Caco-2 (cell line): ENCODE measurements around the gene UCKL1. TPM values are rescaled to one million over a fixed set of nuclear protein-coding genes. Genes with fewer than 3 reads are reported as not detected.

ENCODE experiments used
- BruUV-seq: library from RNA; stranded (reverse); fragments of 400-500 nt; replicated peaks from 2 replicates; lab custom pipeline; 2021; lab: Mats Ljungman, UMichigan
- CTCF ChIA-PET: fragments of 300-600 bp; sonication (Branson Sonifier 250); formaldehyde crosslinking; loops from one replicate; lab custom pipeline; 2022; ENCODE audit warnings: antibody characterized with exemption; lab: Charles Lee
- POLR2A ChIA-PET: fragments of 300-600 bp; sonication (Branson Sonifier 250); formaldehyde crosslinking; loops from one replicate; lab custom pipeline; 2022; ENCODE audit warnings: antibody characterized with exemption; lab: Charles Lee
- DNase-seq, 2 experiments: peaks; one replicate each; pipeline versions ENCODE4 v3.0.0 to v3.0.0-alpha.2; 2020 to 2022
- H3K27me3 ChIP-seq: replicated peaks from 2 replicates; pipeline ENCODE4 v1.6.0; 2011; ENCODE audit warnings: low read length; ENCODE audit not compliant: control insufficient read depth, insufficient read depth
- H3K36me3 ChIP-seq: 2 replicates; pipeline ENCODE4 v1.5.1; 2011; ENCODE audit warnings: low read length; ENCODE audit not compliant: control insufficient read depth, insufficient read depth
- H3K4me1 ChIP-seq: fragments of 250-450 bp; sonication (Bioruptor Pico); 2 replicates; pipeline ENCODE4 v1.5.1; 2020; ENCODE audit warnings: mild to moderate bottlenecking
- H3K4me3 ChIP-seq: 2 replicates; pipeline ENCODE4 v1.5.1; 2011; ENCODE audit warnings: low read depth, mild to moderate bottlenecking, control low read depth, low read length
- H3K9me3 ChIP-seq: fragments of 250-450 bp; sonication (Bioruptor Pico); 2 replicates; pipeline ENCODE4 v1.5.1; 2020; ENCODE audit warnings: mild to moderate bottlenecking, moderate library complexity
- H3K27ac Mint-ChIP-seq: one replicate; pipeline ENCODE4 v1.8.0; 2022; ENCODE audit warnings: mixed read lengths; ENCODE audit not compliant: unreplicated experiment
- H3K27me3 Mint-ChIP-seq: one replicate; pipeline ENCODE4 v1.8.0; 2022; ENCODE audit warnings: mixed read lengths; ENCODE audit not compliant: insufficient read depth, unreplicated experiment
- H3K36me3 Mint-ChIP-seq: one replicate; pipeline ENCODE4 v1.8.0; 2022; ENCODE audit warnings: mild to moderate bottlenecking, mixed read lengths; ENCODE audit not compliant: insufficient read depth, unreplicated experiment
- H3K4me1 Mint-ChIP-seq: one replicate; pipeline ENCODE4 v1.8.0; 2022; ENCODE audit warnings: low read depth, mixed read lengths; ENCODE audit not compliant: unreplicated experiment
- H3K4me3 Mint-ChIP-seq: one replicate; pipeline ENCODE4 v1.8.0; 2022; ENCODE audit warnings: mild to moderate bottlenecking, moderate library complexity, mixed read lengths; ENCODE audit not compliant: unreplicated experiment
- H3K9me3 Mint-ChIP-seq: one replicate; pipeline ENCODE4 v1.8.0; 2022; ENCODE audit warnings: mixed read lengths; ENCODE audit not compliant: unreplicated experiment
- intact Hi-C: fragments of 100-400 bp; cut with micrococcal nuclease; formaldehyde crosslinking; loops from one replicate; pipeline ENCODE4 v1.10.0; 2022; ENCODE audit not compliant: unreplicated experiment
- total RNA-seq: library from RNA; stranded (reverse); gene quantifications from 2 replicates; pipeline ENCODE4 v1.2.3, GENCODE V29; 2022
- TF ChIP-seq, protein P1 (sequence below), 2 experiments: fragments of 200-600 bp in 1 of 2; IDR thresholded peaks; 1 replicate in 1 of 2; 2 replicates in 1 of 2; pipeline versions ENCODE4 v1.5.1 to v1.8.0; 2011 to 2022; ENCODE audit warnings: antibody characterized with exemption in 1 of 2, control low read depth in 1 of 2, inconsistent platforms in 1 of 2, low read depth in 1 of 2, low read length in 1 of 2, mild to moderate bottlenecking in 1 of 2, moderate library complexity in 1 of 2; ENCODE audit not compliant: insufficient read depth in 1 of 2, severe bottlenecking in 1 of 2, unreplicated experiment in 1 of 2

UCKL1 gene
- total RNA-seq, 1 experiment from 2014 or later = 101 TPM

GRCh38 chr20:63944078-63944941 is 11.9 kb downstream of the UCKL1 start:
- no peak overlapping the region for H3K4me3 Mint-ChIP-seq
- CTCF ChIA-PET = interaction anchor here (1.2 kb wide), 1 partner anchor 10 kb away, joined by 3 read pairs; no protein-coding TSS in a partner anchor

GRCh38 chr20:63943808-63944077 is 12.5 kb downstream of the UCKL1 start:
- no peak for DNase-seq
- H3K27me3 ChIP-seq = no peaks in the 10 kb centered on the region
- TF ChIP-seq, protein P1, sequence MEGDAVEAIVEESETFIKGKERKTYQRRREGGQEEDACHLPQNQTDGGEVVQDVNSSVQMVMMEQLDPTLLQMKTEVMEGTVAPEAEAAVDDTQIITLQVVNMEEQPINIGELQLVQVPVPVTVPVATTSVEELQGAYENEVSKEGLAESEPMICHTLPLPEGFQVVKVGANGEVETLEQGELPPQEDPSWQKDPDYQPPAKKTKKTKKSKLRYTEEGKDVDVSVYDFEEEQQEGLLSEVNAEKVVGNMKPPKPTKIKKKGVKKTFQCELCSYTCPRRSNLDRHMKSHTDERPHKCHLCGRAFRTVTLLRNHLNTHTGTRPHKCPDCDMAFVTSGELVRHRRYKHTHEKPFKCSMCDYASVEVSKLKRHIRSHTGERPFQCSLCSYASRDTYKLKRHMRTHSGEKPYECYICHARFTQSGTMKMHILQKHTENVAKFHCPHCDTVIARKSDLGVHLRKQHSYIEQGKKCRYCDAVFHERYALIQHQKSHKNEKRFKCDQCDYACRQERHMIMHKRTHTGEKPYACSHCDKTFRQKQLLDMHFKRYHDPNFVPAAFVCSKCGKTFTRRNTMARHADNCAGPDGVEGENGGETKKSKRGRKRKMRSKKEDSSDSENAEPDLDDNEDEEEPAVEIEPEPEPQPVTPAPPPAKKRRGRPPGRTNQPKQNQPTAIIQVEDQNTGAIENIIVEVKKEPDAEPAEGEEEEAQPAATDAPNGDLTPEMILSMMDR (IDR thresholded peaks at IDR 0.05; ENCODE audit: insufficient read depth in 1 of 2, low read depth in 1 of 2, low read length in 1 of 2, severe bottlenecking in 1 of 2, unreplicated experiment in 1 of 2) = no peak
- Mint-ChIP-seq H3K27ac (peak overlapping the region; percentile 79), H3K27me3 (peaks cover 3% of the 10 kb centered on the region), H3K4me3 (no peak overlapping the region), H3K9me3 (no peaks in the 10 kb centered on the region), H3K4me1 (peaks cover 25% of the 10 kb centered on the region), H3K36me3 (peaks cover 97% of the 10 kb centered on the region)
- POLR2A ChIA-PET = no interaction called here
- BruUV-seq = no TSS peak
- CTCF ChIA-PET = interaction anchor here (1.2 kb wide), 1 partner anchor 11 kb away, joined by 3 read pairs; no protein-coding TSS in a partner anchor
- intact Hi-C loops = no loop called here
- H3K36me3 ChIP-seq = peaks cover 25% of the 10 kb centered on the region
- 0 out of 2 replicates have a peak, but pooled peaks cover 4% of the 10 kb centered on the region for H3K9me3 ChIP-seq
- H3K4me1 ChIP-seq = no peaks in the 10 kb centered on the region; the same call in 1 of the 2 replicates
- no peak overlapping the region for H3K4me3 ChIP-seq

More at GRCh38 chr20:63944078-63944941, 11.9 kb downstream of the UCKL1 start:
- peaks cover 3% of the 10 kb centered on the region; the same call in 1 of the 2 replicates for H3K4me1 ChIP-seq
- Mint-ChIP-seq H3K4me1 (peaks cover 29% of the 10 kb centered on the region), H3K9me3 (no peaks in the 10 kb centered on the region), H3K27me3 (peaks cover 3% of the 10 kb centered on the region), H3K36me3 (peaks cover 100% of the 10 kb centered on the region), H3K27ac (peak overlapping the region; percentile 64)
- H3K36me3 ChIP-seq = peaks cover 25% of the 10 kb centered on the region
- no peak overlapping the region for H3K4me3 ChIP-seq
- no TSS peak for BruUV-seq
- TF ChIP-seq, protein P1 (IDR thresholded peaks at IDR 0.05; ENCODE audit: insufficient read depth in 1 of 2, low read depth in 1 of 2, low read length in 1 of 2, severe bottlenecking in 1 of 2, unreplicated experiment in 1 of 2) = no peak
- DNase-seq = no peak
- H3K9me3 ChIP-seq = 0 out of 2 replicates have a peak, but pooled peaks cover 4% of the 10 kb centered on the region
- POLR2A ChIA-PET = no interaction called here
- intact Hi-C loops = no loop called here
- no peaks in the 10 kb centered on the region for H3K27me3 ChIP-seq

GRCh38 chr20:63942969-63943807 is 13.0 kb downstream of the UCKL1 start:
- Mint-ChIP-seq H3K4me3 (no peak overlapping the region), H3K27me3 (peaks cover 1% of the 10 kb centered on the region), H3K27ac (peak overlapping the region; percentile 79), H3K36me3 (peaks cover 94% of the 10 kb centered on the region), H3K4me1 (peaks cover 19% of the 10 kb centered on the region), H3K9me3 (no peaks in the 10 kb centered on the region)
- Histone ChIP-seq H3K36me3 (peaks cover 27% of the 10 kb centered on the region), H3K9me3 (0 out of 2 replicates have a peak, but pooled peaks cover 4% of the 10 kb centered on the region), H3K4me1 (no peaks in the 10 kb centered on the region), H3K27me3 (no peaks in the 10 kb centered on the region), H3K4me3 (no peak overlapping the region)
- no peak for DNase-seq
- TF ChIP-seq, protein P1 (IDR thresholded peaks at IDR 0.05; ENCODE audit: insufficient read depth in 1 of 2, low read depth in 1 of 2, low read length in 1 of 2, severe bottlenecking in 1 of 2, unreplicated experiment in 1 of 2) = no peak
- intact Hi-C loops = no loop called here
- CTCF ChIA-PET = interaction anchor here (0.7 to 1.2 kb wide), 2 partner anchors 11 to 37 kb away, joined by 3 read pairs; no protein-coding TSS in a partner anchor
- no TSS peak for BruUV-seq
- POLR2A ChIA-PET = no interaction called here
